Measurements from ENCODE around the gene GOPC.

Gene GOPC

DNA sequence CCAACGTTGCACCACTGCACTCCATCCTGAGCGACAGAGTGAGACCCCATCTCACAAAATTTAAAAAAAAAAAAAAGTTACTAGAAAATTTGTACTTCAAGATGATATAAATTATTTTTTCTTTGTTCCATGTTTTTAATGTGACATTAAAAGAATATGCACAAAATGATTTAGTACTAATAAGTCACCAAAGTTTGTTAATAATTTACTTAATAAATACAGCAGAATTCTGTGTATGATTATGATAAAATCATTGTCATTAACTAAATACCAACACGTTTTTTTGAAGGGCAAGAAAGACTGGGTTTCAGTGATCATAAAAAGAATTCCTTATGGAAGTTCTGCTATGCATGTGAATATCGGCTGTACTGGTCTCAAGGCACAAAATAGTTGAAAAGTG is 28.1 kb downstream of the GOPC start:
- no peaks in the 10 kb centered on the region for H3K27me3 ChIP-seq (ENCODE audit: insufficient read depth, low read length)
- H3K36me3 ChIP-seq (ENCODE audit: insufficient read depth, low read length): peaks cover 15% of the 10 kb centered on the region
- H3K4me1 ChIP-seq (ENCODE audit: insufficient read depth, low read length): no peaks in the 10 kb centered on the region
- H3K9me3 ChIP-seq (ENCODE audit: low read length): no peaks in the 10 kb centered on the region
- H3K4me3 ChIP-seq (ENCODE audit: low read length): no peak overlapping the region
- H2AFZ ChIP-seq (ENCODE audit: low read depth, low read length): no peak overlapping the region

DNA sequence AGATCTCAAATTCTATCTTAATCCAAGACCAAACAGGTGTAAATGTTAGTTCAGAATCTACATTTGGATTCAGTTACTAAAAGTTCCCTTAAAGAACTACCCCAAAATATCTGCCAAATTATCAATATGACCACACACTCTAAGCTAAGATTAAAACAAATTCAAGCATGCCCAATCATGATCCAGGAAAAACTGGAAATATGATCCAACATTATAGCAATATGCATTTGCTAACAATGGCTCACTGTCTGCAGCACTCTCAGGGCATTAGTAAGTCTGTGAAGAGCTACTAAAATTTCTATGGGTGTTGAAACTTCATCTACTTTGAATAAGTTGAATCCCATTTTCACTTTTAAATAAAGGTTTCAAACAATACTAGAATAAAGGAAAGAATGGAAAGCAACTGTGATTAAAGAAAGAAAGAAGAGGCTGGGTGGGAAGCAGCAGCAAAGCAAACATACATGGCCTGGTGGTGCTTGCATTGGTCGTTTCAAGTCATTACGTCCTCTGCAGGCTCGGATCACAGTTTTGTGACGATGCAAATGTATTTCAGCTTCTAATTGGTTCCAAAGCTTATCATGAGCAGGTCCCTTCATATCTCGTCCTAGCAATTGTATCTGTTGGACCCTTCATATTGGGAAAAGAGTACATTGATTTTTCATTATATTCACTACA is 29.2 kb downstream of the GOPC start:
- H3K4me1 ChIP-seq (ENCODE audit: insufficient read depth, low read length): no peaks in the 10 kb centered on the region
- no peaks in the 10 kb centered on the region for H3K27me3 ChIP-seq (ENCODE audit: insufficient read depth, low read length)
- H3K4me3 ChIP-seq (ENCODE audit: low read length): no peak overlapping the region
- no peaks in the 10 kb centered on the region for H3K9me3 ChIP-seq (ENCODE audit: low read length)
- H2AFZ ChIP-seq (ENCODE audit: low read depth, low read length): no peak overlapping the region
- peaks cover 21% of the 10 kb centered on the region for H3K36me3 ChIP-seq (ENCODE audit: insufficient read depth, low read length)

- Histone ChIP-seq H3K4me1 (ENCODE audit: insufficient read depth, low read length) (no peaks in the 10 kb centered on the region), H3K27me3 (ENCODE audit: insufficient read depth, low read length) (no peaks in the 10 kb centered on the region), H3K9me3 (ENCODE audit: low read length) (no peaks in the 10 kb centered on the region), H2AFZ (ENCODE audit: low read depth, low read length) (no peak overlapping the region), H3K36me3 (ENCODE audit: insufficient read depth, low read length) (peaks cover 22% of the 10 kb centered on the region), H3K4me3 (ENCODE audit: low read length) (no peak overlapping the region)
Observed at GRCh38 chr6:117568831-117569410, 33.4 kb downstream of the GOPC start.

GRCh38 chr6:117568247-117568646 is 34.1 kb downstream of the GOPC start:
- peaks cover 22% of the 10 kb centered on the region for H3K36me3 ChIP-seq (ENCODE audit: insufficient read depth, low read length)

GRCh38 chr6:117564681-117565080 is 37.6 kb downstream of the GOPC start:
- H3K9me3 ChIP-seq (ENCODE audit: low read length): no peaks in the 10 kb centered on the region
- peaks cover 19% of the 10 kb centered on the region for H3K36me3 ChIP-seq (ENCODE audit: insufficient read depth, low read length)
- no peaks in the 10 kb centered on the region for H3K27me3 ChIP-seq (ENCODE audit: insufficient read depth, low read length)
- H3K4me1 ChIP-seq (ENCODE audit: insufficient read depth, low read length): no peaks in the 10 kb centered on the region
- H2AFZ ChIP-seq (ENCODE audit: low read depth, low read length): no peak overlapping the region
- H3K4me3 ChIP-seq (ENCODE audit: low read length): no peak overlapping the region

More at GRCh38 chr6:117568247-117568646, 34.1 kb downstream of the GOPC start:
- Histone ChIP-seq H3K4me1 (ENCODE audit: insufficient read depth, low read length) (no peaks in the 10 kb centered on the region), H3K27me3 (ENCODE audit: insufficient read depth, low read length) (no peaks in the 10 kb centered on the region), H3K4me3 (ENCODE audit: low read length) (no peak overlapping the region), H3K9me3 (ENCODE audit: low read length) (no peaks in the 10 kb centered on the region), H2AFZ (ENCODE audit: low read depth, low read length) (no peak overlapping the region)

GRCh38 chr6:117561128-117561527 is 41.2 kb downstream of the GOPC start:
- Histone ChIP-seq H2AFZ (ENCODE audit: low read depth, low read length) (no peak overlapping the region), H3K4me1 (ENCODE audit: insufficient read depth, low read length) (no peaks in the 10 kb centered on the region), H3K27me3 (ENCODE audit: insufficient read depth, low read length) (no peaks in the 10 kb centered on the region), H3K9me3 (ENCODE audit: low read length) (no peaks in the 10 kb centered on the region), H3K36me3 (ENCODE audit: insufficient read depth, low read length) (peaks cover 6% of the 10 kb centered on the region), H3K4me3 (ENCODE audit: low read length) (no peak overlapping the region)

DNA sequence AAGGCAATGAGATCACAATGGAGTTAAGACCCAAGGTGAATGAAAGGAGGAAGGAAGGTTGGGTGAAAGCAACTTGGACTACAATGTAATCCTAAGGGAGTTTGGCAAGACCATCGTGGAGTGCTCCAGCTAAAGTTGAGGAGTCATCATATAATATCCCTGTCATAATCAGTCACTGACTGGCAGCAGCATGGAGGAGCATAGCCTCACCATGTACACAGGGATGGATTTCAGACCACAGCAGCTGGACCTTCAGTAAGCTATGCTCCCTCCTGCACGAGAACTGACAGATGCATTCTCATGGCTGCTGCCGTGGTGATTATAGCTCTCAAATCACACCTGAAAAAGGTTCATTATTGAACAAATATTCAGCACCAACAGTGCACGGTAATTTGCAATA is 43.0 kb downstream of the GOPC start:
- no peaks in the 10 kb centered on the region for H3K4me1 ChIP-seq (ENCODE audit: insufficient read depth, low read length)
- no peak overlapping the region for H3K4me3 ChIP-seq (ENCODE audit: low read length)
- H3K36me3 ChIP-seq (ENCODE audit: insufficient read depth, low read length): peaks cover 2% of the 10 kb centered on the region
- no peaks in the 10 kb centered on the region for H3K9me3 ChIP-seq (ENCODE audit: low read length)
- no peaks in the 10 kb centered on the region for H3K27me3 ChIP-seq (ENCODE audit: insufficient read depth, low read length)
- no peak overlapping the region for H2AFZ ChIP-seq (ENCODE audit: low read depth, low read length)

- Histone ChIP-seq H2AFZ (ENCODE audit: low read depth, low read length) (no peak overlapping the region), H3K27me3 (ENCODE audit: insufficient read depth, low read length) (no peaks in the 10 kb centered on the region)
Observed at GRCh38 chr6:117558818-117559217, 43.5 kb downstream of the GOPC start.

DNA sequence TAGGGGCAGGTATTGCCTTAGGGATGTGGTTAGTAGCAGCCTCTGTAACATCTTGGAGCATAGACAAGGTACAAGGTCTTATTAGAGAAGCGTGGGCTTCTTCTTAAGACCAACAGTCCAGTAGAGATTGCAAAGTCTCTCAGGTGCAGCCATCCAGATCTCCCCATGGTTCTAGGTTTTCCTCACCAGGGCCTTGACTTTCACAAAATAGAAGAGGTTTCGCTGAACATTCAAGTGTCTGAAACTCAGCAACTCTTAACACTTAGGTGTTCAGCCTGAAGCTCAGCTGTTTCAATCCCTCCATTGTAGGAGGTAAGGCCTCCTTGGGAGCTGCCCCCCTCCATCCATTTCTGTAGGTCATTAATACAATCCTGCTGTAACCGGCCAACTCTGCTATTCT is 44.4 kb downstream of the GOPC start:
- H3K4me1 ChIP-seq (ENCODE audit: insufficient read depth, low read length): no peaks in the 10 kb centered on the region
- no peaks in the 10 kb centered on the region for H3K9me3 ChIP-seq (ENCODE audit: low read length)
- no peaks in the 10 kb centered on the region for H3K27me3 ChIP-seq (ENCODE audit: insufficient read depth, low read length)
- peaks cover 1% of the 10 kb centered on the region for H3K36me3 ChIP-seq (ENCODE audit: insufficient read depth, low read length)
- no peak overlapping the region for H3K4me3 ChIP-seq (ENCODE audit: low read length)
- H2AFZ ChIP-seq (ENCODE audit: low read depth, low read length): no peak overlapping the region

More at GRCh38 chr6:117558818-117559217, 43.5 kb downstream of the GOPC start:
- no peak overlapping the region for H3K4me3 ChIP-seq (ENCODE audit: low read length)
- H3K9me3 ChIP-seq (ENCODE audit: low read length): no peaks in the 10 kb centered on the region
- no peaks in the 10 kb centered on the region for H3K4me1 ChIP-seq (ENCODE audit: insufficient read depth, low read length)
- peaks cover 2% of the 10 kb centered on the region for H3K36me3 ChIP-seq (ENCODE audit: insufficient read depth, low read length)

DNA sequence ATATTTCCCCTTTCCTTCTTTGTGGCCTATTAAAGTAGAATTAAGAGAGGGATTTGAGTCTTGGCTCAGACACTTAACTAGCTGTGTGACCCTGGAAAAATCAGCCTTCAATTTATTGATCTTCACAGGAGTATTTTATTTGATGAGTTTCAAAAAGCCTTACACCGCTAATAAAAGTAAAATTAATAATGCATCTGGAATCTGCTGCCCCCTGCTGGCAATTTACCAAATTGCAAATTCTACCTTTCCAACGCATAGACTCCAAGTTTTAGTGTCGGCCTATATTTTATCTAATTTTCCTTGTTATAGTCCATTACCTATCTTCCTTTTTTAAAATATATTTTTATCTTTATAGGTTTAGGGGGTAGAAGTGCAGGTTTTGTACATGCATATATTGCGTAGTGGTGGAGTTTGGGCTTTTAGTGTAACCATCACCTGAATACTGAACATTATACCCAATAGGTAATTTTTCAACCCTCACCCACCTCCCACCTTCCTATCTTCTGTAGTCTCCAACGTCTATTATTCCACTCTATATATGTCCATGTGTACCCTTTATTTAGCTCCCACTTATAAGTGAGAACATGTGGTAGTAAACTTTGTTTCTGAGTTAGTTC is 46.3 kb downstream of the GOPC start:
- no peaks in the 10 kb centered on the region for H3K4me1 ChIP-seq (ENCODE audit: insufficient read depth, low read length)
- H3K4me3 ChIP-seq (ENCODE audit: low read length): no peak overlapping the region
- H3K36me3 ChIP-seq (ENCODE audit: insufficient read depth, low read length): no peaks in the 10 kb centered on the region
- no peak overlapping the region for H2AFZ ChIP-seq (ENCODE audit: low read depth, low read length)
- H3K27me3 ChIP-seq (ENCODE audit: insufficient read depth, low read length): no peaks in the 10 kb centered on the region
- no peaks in the 10 kb centered on the region for H3K9me3 ChIP-seq (ENCODE audit: low read length)

DNA sequence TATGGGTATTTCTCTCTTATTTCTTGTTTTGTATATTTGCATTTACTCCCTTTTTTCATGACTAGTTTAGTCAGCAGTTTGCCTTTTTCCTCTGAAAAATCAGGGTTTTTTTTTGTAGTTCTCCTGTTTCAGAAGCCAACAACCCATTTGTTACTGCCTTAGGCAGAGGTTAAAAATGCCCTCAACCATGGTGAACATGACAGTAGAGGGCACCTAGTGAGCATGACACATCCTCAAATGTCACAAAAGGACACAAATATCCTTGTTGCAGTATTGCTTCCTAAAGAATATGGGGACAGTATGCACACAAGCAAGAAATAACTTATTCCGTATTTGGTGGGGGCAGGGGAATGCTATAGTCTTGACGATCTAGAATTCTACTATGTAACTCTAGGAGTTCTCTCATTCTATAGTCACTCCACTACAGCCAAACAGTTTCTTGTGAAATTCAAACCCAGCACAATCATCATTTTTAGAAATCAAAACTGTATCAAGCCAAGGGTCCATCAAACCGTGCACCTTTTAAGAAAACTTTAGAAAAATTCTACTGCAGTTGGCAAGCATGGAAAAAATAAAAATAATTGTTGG is 47.0 kb downstream of the GOPC start:
- H3K36me3 ChIP-seq (ENCODE audit: insufficient read depth, low read length): no peaks in the 10 kb centered on the region
- H2AFZ ChIP-seq (ENCODE audit: low read depth, low read length): no peak overlapping the region
- no peaks in the 10 kb centered on the region for H3K9me3 ChIP-seq (ENCODE audit: low read length)
- no peaks in the 10 kb centered on the region for H3K27me3 ChIP-seq (ENCODE audit: insufficient read depth, low read length)
- H3K4me3 ChIP-seq (ENCODE audit: low read length): no peak overlapping the region
- no peaks in the 10 kb centered on the region for H3K4me1 ChIP-seq (ENCODE audit: insufficient read depth, low read length)

- H3K4me3 ChIP-seq (ENCODE audit: low read length): no peak overlapping the region
- H3K36me3 ChIP-seq (ENCODE audit: insufficient read depth, low read length): peaks cover 2% of the 10 kb centered on the region
- H3K27me3 ChIP-seq (ENCODE audit: insufficient read depth, low read length): no peaks in the 10 kb centered on the region
- no peak overlapping the region for H2AFZ ChIP-seq (ENCODE audit: low read depth, low read length)
- H3K9me3 ChIP-seq (ENCODE audit: low read length): no peaks in the 10 kb centered on the region
- no peaks in the 10 kb centered on the region for H3K4me1 ChIP-seq (ENCODE audit: insufficient read depth, low read length)
Observed at GRCh38 chr6:117553142-117553541, 49.2 kb downstream of the GOPC start.

DNA sequence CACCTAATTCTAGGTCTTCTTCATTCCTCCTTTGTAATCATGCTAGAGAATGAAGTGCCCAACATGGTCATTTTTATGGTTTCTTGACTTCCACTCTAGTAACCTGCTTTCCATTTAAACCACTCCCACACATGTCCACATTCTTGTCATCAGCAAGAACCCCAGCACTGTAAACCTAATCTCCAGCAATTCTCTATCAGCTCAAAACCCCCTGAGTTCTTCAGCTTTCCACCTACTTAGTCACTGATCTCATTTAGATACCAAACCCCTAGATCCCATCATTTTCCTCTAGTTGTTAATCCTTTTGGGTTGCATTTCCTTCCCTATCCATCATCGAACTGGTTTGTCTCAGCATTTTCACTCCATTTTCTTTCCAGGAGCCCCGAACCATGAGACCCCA is 49.7 kb downstream of the GOPC start:
- no peak overlapping the region for H2AFZ ChIP-seq (ENCODE audit: low read depth, low read length)
- no peak overlapping the region for H3K4me3 ChIP-seq (ENCODE audit: low read length)
- no peaks in the 10 kb centered on the region for H3K9me3 ChIP-seq (ENCODE audit: low read length)
- peaks cover 2% of the 10 kb centered on the region for H3K36me3 ChIP-seq (ENCODE audit: insufficient read depth, low read length)
- no peaks in the 10 kb centered on the region for H3K27me3 ChIP-seq (ENCODE audit: insufficient read depth, low read length)
- no peaks in the 10 kb centered on the region for H3K4me1 ChIP-seq (ENCODE audit: insufficient read depth, low read length)
